Measurements from ENCODE around the gene LRMDA.

LRMDA gene

GRCh38 chr10:75954486-75954885 is 523.1 kb downstream of the LRMDA start:
- no peak overlapping the region for H3K4me3 ChIP-seq (ENCODE audit: low read length)
- DNase-seq (ENCODE audit: low read depth), result no peak
- TF ChIP-seq, protein P1, sequence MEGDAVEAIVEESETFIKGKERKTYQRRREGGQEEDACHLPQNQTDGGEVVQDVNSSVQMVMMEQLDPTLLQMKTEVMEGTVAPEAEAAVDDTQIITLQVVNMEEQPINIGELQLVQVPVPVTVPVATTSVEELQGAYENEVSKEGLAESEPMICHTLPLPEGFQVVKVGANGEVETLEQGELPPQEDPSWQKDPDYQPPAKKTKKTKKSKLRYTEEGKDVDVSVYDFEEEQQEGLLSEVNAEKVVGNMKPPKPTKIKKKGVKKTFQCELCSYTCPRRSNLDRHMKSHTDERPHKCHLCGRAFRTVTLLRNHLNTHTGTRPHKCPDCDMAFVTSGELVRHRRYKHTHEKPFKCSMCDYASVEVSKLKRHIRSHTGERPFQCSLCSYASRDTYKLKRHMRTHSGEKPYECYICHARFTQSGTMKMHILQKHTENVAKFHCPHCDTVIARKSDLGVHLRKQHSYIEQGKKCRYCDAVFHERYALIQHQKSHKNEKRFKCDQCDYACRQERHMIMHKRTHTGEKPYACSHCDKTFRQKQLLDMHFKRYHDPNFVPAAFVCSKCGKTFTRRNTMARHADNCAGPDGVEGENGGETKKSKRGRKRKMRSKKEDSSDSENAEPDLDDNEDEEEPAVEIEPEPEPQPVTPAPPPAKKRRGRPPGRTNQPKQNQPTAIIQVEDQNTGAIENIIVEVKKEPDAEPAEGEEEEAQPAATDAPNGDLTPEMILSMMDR (conservative IDR thresholded peaks at IDR 0.05; ENCODE audit: low read length), result no peak

DNA sequence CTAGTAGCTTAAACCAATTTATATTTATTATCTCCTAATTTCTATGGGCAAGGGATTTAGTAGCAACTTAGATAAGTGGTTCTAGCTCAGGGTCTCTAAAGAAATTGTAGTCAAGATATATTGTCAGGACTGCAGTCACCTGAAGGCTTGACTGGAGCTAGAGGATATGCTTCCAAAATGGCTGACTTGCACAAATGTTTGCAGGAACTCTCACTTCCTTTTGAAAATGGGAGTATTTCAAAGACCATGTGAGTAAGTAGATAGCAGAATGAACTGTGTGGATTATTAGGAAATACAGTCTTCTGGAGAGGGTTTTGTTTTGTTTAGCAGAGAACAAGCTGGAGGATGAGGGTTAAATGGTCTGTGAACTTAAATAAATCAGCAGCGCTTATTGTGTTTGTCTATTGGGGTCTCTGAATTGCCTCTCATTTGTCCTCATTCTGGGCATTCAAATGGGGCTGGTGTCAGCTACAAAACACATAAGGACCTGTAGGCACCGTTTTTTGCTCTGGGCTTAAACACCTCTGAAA is 524.6 kb downstream of the LRMDA start:
- DNase-seq (ENCODE audit: low read depth), result no peak
- H3K4me3 ChIP-seq (ENCODE audit: low read length), result no peak overlapping the region
- TF ChIP-seq, protein P1 (conservative IDR thresholded peaks at IDR 0.05; ENCODE audit: low read length), result no peak

- no peak for DNase-seq (ENCODE audit: low read depth)
Measured at GRCh38 chr10:75956624-75957023, 525.2 kb downstream of the LRMDA start.

DNA sequence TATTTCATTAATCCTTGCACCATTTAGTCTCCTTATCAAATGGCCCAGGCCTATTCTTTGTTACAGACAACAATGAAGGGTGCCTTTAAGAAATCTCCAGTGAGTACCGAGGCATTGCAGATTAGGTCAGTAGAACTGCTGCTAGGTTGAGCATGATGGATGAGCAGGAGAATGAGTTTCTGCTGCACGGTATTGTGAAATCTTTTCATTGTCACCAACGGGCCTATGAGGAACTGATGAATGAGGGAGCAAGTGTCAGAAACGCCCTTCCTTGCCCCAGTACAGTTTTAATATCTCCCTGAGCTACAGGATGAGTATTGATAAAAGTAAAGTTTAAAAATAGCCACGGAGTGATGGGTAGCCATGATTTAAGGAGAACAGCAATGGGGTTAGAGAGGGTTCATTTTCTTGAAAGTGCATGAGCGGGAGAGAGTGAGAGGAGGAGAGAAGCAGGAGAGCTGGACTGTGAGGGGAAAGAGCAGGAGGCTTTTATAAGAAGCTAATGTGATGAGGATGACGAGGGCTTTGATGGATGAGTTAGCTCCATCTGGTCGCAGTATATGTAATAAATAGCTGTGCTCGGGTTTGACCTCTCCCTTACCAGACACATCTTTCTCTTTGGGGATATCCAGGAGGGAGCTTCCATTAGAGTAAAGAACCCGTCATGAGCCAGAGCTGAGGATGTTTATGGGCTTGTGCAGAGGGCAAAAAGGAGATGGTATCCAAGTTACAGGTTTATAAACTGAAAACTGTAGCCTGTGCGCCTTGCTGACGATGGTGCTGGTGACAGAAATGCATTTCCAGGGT is 526.1 kb downstream of the LRMDA start:
- DNase-seq (ENCODE audit: low read depth), result no peak
- no peak overlapping the region for H3K4me3 ChIP-seq (ENCODE audit: low read length)
- TF ChIP-seq, protein P1 (conservative IDR thresholded peaks at IDR 0.05; ENCODE audit: low read length), result no peak

More at GRCh38 chr10:75956624-75957023, 525.2 kb downstream of the LRMDA start:
- no peak overlapping the region for H3K4me3 ChIP-seq (ENCODE audit: low read length)
- TF ChIP-seq, protein P1 (conservative IDR thresholded peaks at IDR 0.05; ENCODE audit: low read length), result no peak

GRCh38 chr10:75959209-75959608 is 527.8 kb downstream of the LRMDA start:
- DNase-seq (ENCODE audit: low read depth), result peak; percentile 95
- TF ChIP-seq, protein P1 (conservative IDR thresholded peaks at IDR 0.05; ENCODE audit: low read length), result no peak
- H3K4me3 ChIP-seq (ENCODE audit: low read length), result no peak overlapping the region

GRCh38 chr10:75959912-75960311 is 528.5 kb downstream of the LRMDA start:
- DNase-seq (ENCODE audit: low read depth), result peak; percentile 33
- TF ChIP-seq, protein P1 (conservative IDR thresholded peaks at IDR 0.05; ENCODE audit: low read length), result no peak
- H3K4me3 ChIP-seq (ENCODE audit: low read length), result no peak overlapping the region

All from AG10803 (cell line).